ENCODE measurements around the gene NAP1L4. TPM values are rescaled to one million over a fixed set of nuclear protein-coding genes. Genes with fewer than 3 reads are reported as not detected.

Gene NAP1L4
- total and polyA plus RNA-seq, 10 donors = 79.5 to 137 (median 114) TPM

GRCh38 chr11:2950825-2951224 lies 41.3 kb downstream of the NAP1L4 start:
- DNase-seq = no peak
- peaks cover 1 to 47% (median 7%) of the 10 kb centered on the region in 6 donors for H3K4me1 ChIP-seq
- TF ChIP-seq POLR2A (IDR thresholded peaks at IDR 0.05) (no peak), POLR2AphosphoS5 (IDR thresholded peaks at IDR 0.05) (no peak), CTCF (IDR thresholded peaks at IDR 0.05 in 8 of 11, conservative IDR thresholded peaks at IDR 0.05 in 3 of 11) (no peak)
- H3K36me3 ChIP-seq = peaks cover 10 to 100% (median 91%) of the 10 kb centered on the region in 6 donors
- no peak overlapping the region for H3K4me3 ChIP-seq
- H3K27me3 ChIP-seq (replicated peaks in 1 of 7) = no peaks in the 10 kb centered on the region
- WGBS, 5 donors = 87 to 100% (median 94%) methylated on average over 1 of the region's 1 CpG
- H3K27ac ChIP-seq = no peak overlapping the region
- no peaks in the 10 kb centered on the region for H3K9me3 ChIP-seq
- intact Hi-C loops (cut with DNase I; ENCODE audit: low total_unique reads) = no loop called here

- DNase-seq = no peak
- Histone ChIP-seq H3K36me3 (peaks cover 6 to 100% (median 82%) of the 10 kb centered on the region in 6 donors), H3K27me3 (replicated peaks in 1 of 7) (no peaks in the 10 kb centered on the region), H3K27ac (no peak overlapping the region), H3K9me3 (no peaks in the 10 kb centered on the region), H3K4me1 (peaks cover 6 to 56% (median 15%) of the 10 kb centered on the region in 6 donors), H3K4me3 (no peak overlapping the region)
- TF ChIP-seq CTCF (IDR thresholded peaks at IDR 0.05 in 8 of 11, conservative IDR thresholded peaks at IDR 0.05 in 3 of 11) (no peak), POLR2AphosphoS5 (IDR thresholded peaks at IDR 0.05) (peak in 1 of 3 donors; percentile 47)
- intact Hi-C loops (cut with DNase I; ENCODE audit: low total_unique reads) = no loop called here
- WGBS, 5 donors = 90 to 95% (median 93%) methylated on average over 11 of the region's 11 CpGs
Measured at GRCh38 chr11:2949920-2950319, 42.2 kb downstream of the NAP1L4 start.

GRCh38 chr11:2947744-2948143 lies 44.4 kb downstream of the NAP1L4 start:
- Histone ChIP-seq H3K4me3 (no peak overlapping the region), H3K9me3 (no peaks in the 10 kb centered on the region), H3K4me1 (peaks cover 6 to 76% (median 24%) of the 10 kb centered on the region in 6 donors), H3K27me3 (replicated peaks in 1 of 7) (no peaks in the 10 kb centered on the region), H3K27ac (no peak overlapping the region), H3K36me3 (peaks cover 5 to 96% (median 65%) of the 10 kb centered on the region in 6 donors)
- TF ChIP-seq CTCF (IDR thresholded peaks at IDR 0.05 in 8 of 11, conservative IDR thresholded peaks at IDR 0.05 in 3 of 11) = no peak
- TF ChIP-seq POLR2AphosphoS5 (IDR thresholded peaks at IDR 0.05) = no peak
- TF ChIP-seq POLR2A (IDR thresholded peaks at IDR 0.05) = no peak
- DNase-seq = no peak
- 92 to 95% (median 93%) methylated on average over 11 of the region's 11 CpGs for WGBS, 5 donors
- intact Hi-C loops (cut with DNase I; ENCODE audit: low total_unique reads) = no loop called here

- Histone ChIP-seq H3K4me1 (peaks cover 6 to 67% (median 27%) of the 10 kb centered on the region in 6 donors), H3K27ac (peak overlapping the region; percentile 19 to 81 (median 51)), H3K27me3 (replicated peaks in 1 of 7) (no peaks in the 10 kb centered on the region), H3K9me3 (no peaks in the 10 kb centered on the region), H3K36me3 (peaks cover 0 to 77% (median 46%) of the 10 kb centered on the region in 6 donors), H3K4me3 (peak overlapping the region in 1 of 8 donors; percentile 45)
- intact Hi-C loops (cut with DNase I; ENCODE audit: low total_unique reads) = no loop called here
- TF ChIP-seq POLR2AphosphoS5 (IDR thresholded peaks at IDR 0.05) (no peak), CTCF (IDR thresholded peaks at IDR 0.05 in 8 of 11, conservative IDR thresholded peaks at IDR 0.05 in 3 of 11) (no peak), POLR2A (IDR thresholded peaks at IDR 0.05) (no peak)
- 61 to 80% (median 69%) methylated on average over 8 of the region's 8 CpGs for WGBS, 5 donors
- no peak for DNase-seq
Measured at GRCh38 chr11:2945757-2946287, 46.3 kb downstream of the NAP1L4 start.
